Vagina (tissue), 2 donors: Measurements from ENCODE around the gene FBXO10.

Experiments used
- CTCF ChIP-seq, 3 experiments: fragments of 450-650 bp in 2 of 3; fragments of 200-600 bp in 1 of 3; sonication (generic) in 1 of 3; IDR thresholded peaks; one replicate each; pipeline ENCODE4 v1.5.1; 2017 to 2019; ENCODE audit warnings: antibody characterized with exemption in 3 of 3, mild to moderate bottlenecking in 2 of 3, moderate library complexity in 2 of 3
- POLR2AphosphoS5 ChIP-seq, 2 donors: sonication (generic); formaldehyde crosslinking; IDR thresholded peaks; one replicate each; pipeline ENCODE4 v1.9.0; 2017; ENCODE audit warnings: antibody characterized with exemption in 2 of 2, mild to moderate bottlenecking in 2 of 2, low read depth in 1 of 2; ENCODE audit not compliant: insufficient read depth in 1 of 2

GRCh38 chr9:37618817-37619216 is 42.6 kb upstream of the FBXO10 start:
- TF ChIP-seq CTCF (IDR thresholded peaks at IDR 0.05) (no peak), POLR2AphosphoS5 (IDR thresholded peaks at IDR 0.05; ENCODE audit: insufficient read depth in 1 of 2, low read depth in 1 of 2) (no peak)
